HG03060 (cell line): ENCODE results near the gene RHOXF2.
"Not testable (repeated sequence)": the region's sequence is repeated elsewhere in the genome, so short reads cannot be mapped to it uniquely, and the experiment has no call there.

ENCODE experiments used
- ATAC-seq: cut with Tn5 transposase; IDR thresholded peaks from one replicate; pipeline ENCODE4 v1.9.1; 2021; ENCODE audit warnings: low read depth, moderate number of reproducible peaks; ENCODE audit not compliant: unreplicated experiment

Gene RHOXF2

GRCh38 chrX:120196626-120197283 lies 38.3 kb downstream of the RHOXF2 start:
- not testable (repeated sequence) for ATAC-seq

GRCh38 chrX:120200851-120201250 lies 42.4 kb downstream of the RHOXF2 start:
- ATAC-seq, result no peak

- ATAC-seq, result no peak
Observed at GRCh38 chrX:120205816-120206753, 47.7 kb downstream of the RHOXF2 start.

GRCh38 chrX:120207009-120207605 lies 48.7 kb downstream of the RHOXF2 start:
- ATAC-seq, result no peak

- ATAC-seq, result no peak
Observed at GRCh38 chrX:120213438-120214265, 55.2 kb downstream of the RHOXF2 start.
